Adipose tissue (tissue), 3 donors: ENCODE data around the gene ZNF200. TPM values are rescaled to one million over a fixed set of nuclear protein-coding genes. Genes with fewer than 3 reads are reported as not detected.

ENCODE experiments used
- H3K27ac ChIP-seq: one replicate; pipeline ENCODE4 v1.5.1; 2013; ENCODE audit warnings: low read depth, low read length
- WGBS, 3 donors: extraction: QIAGEN DNeasy Blood & Tissue Kit; methylation state at CpG; one replicate each; pipeline ENCODE4 v1.1.7; 2013; 5-methylcytosine and 5-hydroxymethylcytosine counted together
- polyA plus RNA-seq, 3 donors: library from polyadenylated mRNA; stranded (reverse); fragments of 200-250 nt; gene quantifications; one replicate each; pipeline ENCODE4 v1.2.3, GENCODE V29; 2013
- donor health status: healthy with polysubstance abuse.
- donor health status: Bipolar disorder and iron deficiency.
- donor health status: healthy.

ZNF200 gene
- polyA plus RNA-seq, 3 donors = 1.9 to 4.8 (median 3.2) TPM

DNA sequence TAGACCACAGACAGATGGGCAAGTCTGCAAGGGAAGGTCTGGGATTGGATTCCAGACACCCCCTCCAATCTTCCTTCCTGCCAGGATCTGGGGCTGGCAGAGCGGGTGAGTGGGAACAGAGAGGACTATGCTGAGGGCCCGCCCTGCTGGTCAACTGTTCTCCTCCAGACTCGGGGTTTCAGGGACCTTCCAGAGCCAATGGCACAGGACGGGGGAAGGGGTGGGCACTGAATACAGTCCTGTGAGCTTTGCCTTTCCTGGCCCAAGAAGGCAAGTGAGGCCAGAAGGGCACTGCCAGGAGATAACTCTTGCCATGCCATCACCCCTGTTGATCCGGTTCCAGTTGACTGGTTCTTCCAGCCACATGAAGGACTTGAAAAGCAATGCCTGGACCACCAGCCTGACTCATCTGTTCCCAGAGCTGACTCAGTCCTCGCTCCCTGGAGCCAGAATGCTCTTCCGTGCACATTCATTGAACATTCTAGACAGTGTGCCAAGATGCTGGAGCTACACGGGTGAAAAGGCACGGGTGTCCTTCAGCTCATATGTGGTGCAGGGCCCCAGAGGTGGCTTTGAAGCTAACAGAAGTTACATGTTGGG, 22.0 kb upstream of the ZNF200 start:
- WGBS, 3 donors = 76 to 78% (median 76%) methylated on average over 9 of the region's 9 CpGs
- peak overlapping the region; percentile 20 for H3K27ac ChIP-seq

DNA sequence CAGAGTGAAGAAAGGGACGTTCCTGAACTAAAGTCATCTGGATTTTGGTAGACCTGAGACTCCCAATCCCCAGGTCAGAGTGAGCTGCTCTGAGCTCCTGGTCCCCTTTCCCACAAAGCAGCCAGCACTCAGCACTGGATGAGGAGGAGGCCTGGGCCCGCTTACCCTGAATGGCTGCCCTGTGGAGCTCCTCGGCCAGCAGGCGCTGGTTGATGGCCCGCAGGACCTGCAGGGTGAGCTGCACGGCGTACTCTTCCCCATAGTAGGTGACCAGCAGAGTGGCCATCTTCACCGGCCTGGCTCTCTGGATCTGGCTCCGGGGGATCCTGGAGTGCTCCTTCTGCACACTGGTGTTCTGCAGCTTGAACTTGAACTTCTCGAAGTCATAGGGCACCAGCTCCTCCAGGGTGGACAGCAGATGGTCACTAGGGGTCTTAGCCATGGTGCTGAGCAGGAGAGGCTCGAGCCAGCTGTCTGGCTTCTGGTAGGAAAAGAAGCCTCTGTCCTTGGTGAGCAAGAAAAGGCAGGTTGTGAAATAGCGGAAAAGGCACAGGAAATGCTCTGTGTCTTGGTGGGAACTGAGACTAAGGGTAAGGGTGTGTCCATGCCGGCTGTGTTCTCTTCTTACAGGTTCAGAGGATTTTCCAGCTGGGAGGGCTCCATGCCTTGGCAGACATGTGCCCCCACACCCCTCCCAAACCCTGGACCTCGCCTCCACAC, 21.3 kb upstream of the ZNF200 start, which contains the start of gene MEFV:
Gene MEFV (minus strand): TSS at position 488 of the 720 bp plus-strand sequence. CDS start 46 bp downstream, at position 442.
- WGBS, 3 donors = 75 to 78% (median 78%) methylated on average over 14 of the region's 14 CpGs
- peak within 1 kb of the TSS; percentile 20 for H3K27ac ChIP-seq

DNA sequence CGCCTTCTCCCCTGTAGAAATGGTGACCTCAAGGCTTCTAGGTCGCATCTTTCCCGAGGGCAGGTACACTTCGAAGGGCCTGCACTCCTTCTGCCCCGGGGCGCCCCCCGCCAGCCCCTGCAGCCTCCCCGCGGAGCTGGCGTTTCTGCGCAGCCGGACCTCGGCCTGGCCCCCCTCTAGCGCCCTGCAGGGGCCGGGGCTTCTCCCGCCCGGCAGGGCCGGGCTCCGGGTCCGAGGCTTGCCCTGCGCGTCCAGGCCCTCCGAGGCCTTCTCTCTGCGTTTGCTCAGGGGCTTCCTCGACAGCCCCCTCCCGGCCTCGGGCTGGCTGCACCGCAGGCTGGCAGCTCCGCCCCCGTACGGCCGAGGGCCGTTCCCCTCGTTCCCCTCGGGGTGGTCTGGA, 19.4 kb upstream of the ZNF200 start:
- WGBS, 3 donors = 36 to 51% (median 48%) methylated on average over 34 to 35 of the region's 35 CpGs
- no peak overlapping the region for H3K27ac ChIP-seq

DNA sequence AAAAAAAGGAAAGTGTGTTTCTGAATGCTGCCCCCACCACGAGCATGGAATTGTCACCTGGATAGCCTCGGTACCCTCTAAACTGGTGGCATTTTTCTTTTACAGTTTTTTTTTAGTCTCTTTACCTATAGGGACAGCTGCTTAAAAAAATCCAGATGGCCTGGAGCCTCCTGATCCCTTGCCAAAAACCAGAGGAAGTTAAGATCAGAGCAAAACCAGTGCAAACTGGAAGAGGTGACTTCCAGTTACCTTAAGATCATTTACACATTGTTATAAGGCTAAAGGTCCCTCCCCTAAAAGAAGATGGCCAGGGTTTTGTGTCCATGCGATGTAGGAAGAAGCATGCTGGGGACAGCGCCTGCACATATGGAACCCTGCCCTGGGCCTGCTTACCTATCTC, 18.0 kb upstream of the ZNF200 start:
- no peak overlapping the region for H3K27ac ChIP-seq
- WGBS, 3 donors = 68 to 77% (median 74%) methylated on average over 4 of the region's 4 CpGs

DNA sequence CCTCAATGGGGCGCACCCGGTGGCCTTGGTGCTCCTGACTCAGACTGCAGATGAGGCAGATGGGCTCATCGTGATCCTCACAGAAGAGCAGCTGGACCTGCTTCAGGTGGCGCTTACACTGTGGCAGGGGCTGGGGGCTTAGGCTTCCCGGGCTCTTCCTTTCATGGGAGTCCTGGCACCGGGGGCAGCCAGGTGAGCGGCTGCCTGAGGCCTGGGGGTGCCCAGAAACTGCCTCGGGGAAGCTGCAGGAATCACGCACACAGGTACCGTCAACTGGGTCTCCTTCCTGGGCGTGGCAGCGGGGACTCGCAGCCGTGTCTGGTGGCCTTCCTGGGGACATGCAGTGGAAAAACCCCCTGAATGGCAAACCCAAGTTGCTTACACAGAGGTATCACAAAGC, 14.5 kb upstream of the ZNF200 start:
- 77 to 90% (median 83%) methylated on average over 12 to 14 of the region's 14 CpGs for WGBS, 3 donors
- no peak overlapping the region for H3K27ac ChIP-seq

DNA sequence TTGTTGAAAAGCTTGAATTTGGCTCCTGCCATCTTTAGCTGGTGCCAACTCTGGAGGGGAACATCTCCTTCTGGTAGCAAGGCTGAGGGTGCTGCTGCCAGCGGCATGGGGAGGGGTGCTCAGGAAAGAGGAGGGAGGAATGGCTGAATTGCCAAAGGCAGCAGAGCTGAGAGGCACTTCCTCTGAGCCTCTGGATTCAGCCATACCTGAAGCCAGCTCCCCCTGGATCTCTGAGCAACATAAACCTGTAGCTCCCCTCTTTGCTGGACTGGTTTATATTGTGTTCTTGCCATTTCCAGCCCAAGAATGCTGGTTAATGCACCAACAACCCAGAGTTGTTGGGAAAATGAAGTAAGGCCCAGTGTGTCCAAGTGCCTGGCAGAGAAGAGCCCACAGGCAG, 14.1 kb upstream of the ZNF200 start:
- no peak overlapping the region for H3K27ac ChIP-seq
- 45 to 60% (median 59%) methylated on average over 1 of the region's 1 CpG for WGBS, 3 donors

DNA sequence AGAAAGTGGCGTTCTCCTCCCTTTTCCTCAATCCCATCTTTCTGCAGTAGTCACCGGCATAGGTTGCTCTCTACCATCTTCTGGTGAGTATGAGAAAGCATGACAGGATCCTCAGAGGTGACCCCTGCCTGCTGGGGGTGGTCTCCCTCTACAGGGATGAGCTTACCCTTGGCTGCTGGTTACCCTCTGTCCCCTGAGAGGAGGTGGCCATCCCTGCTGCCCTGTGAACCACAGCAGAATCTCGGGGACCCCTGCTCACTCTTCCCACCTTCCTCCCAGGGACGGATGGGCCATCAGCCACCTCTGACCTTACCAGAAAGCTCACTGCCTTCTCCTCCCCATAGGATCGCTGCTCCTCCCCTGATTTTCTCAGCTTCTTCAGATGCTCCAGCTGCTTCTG, 13.6 kb upstream of the ZNF200 start:
- H3K27ac ChIP-seq = no peak overlapping the region
- 82 to 84% (median 82%) methylated on average over 5 of the region's 5 CpGs for WGBS, 3 donors

DNA sequence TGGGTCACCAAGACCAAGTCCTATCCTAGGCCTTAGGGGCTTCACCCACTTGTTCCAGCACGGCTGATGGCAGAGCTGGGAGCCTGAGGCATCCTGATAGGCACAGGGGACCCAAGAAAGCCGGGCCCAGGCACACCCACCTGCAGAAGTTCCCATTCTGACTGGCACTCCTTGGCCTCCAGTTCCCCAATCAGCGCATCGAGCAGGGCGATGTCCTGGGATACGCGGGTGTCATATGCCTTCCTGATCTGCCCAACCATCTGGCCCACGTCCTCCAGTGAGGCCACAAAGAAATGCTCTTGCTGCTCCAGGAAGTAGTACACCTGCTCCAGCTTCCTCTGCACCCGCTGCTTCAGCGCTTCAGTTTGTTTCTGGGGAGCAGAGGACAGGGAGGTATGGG, 11.9 kb upstream of the ZNF200 start:
- WGBS, 3 donors = 66 to 75% (median 73%) methylated on average over 10 of the region's 10 CpGs
- no peak overlapping the region for H3K27ac ChIP-seq

DNA sequence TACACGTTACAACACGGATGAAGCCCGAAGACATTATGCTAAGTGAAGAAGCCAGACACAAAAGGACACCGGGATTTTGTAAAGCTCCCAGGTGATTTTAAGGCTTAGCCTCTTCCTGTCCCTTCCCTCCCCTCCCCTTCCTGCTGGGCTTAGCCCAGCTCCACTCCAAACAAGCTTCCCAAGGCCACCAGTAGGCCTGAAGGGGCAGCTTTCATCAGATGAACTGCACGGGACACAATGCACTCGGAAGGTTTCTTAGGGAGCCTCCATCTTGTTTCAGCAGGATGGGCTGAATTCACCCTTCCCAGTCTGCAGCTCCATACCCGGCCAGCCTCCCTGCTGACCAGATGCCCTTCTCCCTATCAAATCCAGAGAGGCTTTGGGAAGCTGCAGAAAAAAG, 11.0 kb upstream of the ZNF200 start:
- WGBS, 3 donors = 71 to 85% (median 80%) methylated on average over 7 of the region's 7 CpGs
- no peak overlapping the region for H3K27ac ChIP-seq

DNA sequence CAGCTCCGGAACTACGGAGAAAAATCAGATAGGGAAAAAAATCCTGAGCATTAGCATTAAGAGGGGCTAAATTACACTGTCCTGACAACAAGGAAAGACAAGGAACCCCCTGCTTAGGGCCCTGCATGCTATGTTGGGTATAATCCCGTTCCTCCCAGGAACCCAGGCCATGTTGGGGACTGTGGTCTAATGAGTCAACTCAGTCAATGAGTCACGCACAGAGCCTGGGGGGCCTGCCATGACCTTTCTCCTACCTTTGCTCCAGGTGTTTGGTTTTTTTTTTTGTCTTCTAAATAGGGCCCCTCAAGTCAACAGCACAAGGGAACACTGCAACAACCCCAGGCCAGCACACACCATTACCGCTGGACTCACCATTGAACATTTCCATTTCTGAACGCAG, 8.9 kb upstream of the ZNF200 start:
- 71 to 77% (median 75%) methylated on average over 6 of the region's 6 CpGs for WGBS, 3 donors
- no peak overlapping the region for H3K27ac ChIP-seq

DNA sequence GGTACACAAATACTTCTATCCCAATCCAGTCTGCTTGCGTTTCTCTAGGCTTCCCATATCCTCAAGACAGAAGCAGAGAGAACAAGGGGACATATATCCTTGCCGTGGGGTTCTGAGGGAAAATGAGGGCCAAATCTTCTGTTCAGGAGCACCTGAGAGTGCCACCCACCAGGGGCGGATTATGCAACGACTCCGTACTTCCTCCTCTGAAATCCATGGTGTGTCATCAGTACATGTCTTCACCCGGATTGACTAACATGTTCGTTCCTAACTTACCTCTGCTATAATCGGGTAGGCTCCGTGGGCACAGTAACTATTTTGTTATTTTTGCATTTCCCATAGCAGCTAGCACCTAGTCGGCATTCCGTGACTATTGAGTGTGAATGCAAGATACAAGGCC, 7.8 kb upstream of the ZNF200 start:
- 66 to 78% (median 70%) methylated on average over 11 of the region's 11 CpGs for WGBS, 3 donors
- H3K27ac ChIP-seq = no peak overlapping the region

DNA sequence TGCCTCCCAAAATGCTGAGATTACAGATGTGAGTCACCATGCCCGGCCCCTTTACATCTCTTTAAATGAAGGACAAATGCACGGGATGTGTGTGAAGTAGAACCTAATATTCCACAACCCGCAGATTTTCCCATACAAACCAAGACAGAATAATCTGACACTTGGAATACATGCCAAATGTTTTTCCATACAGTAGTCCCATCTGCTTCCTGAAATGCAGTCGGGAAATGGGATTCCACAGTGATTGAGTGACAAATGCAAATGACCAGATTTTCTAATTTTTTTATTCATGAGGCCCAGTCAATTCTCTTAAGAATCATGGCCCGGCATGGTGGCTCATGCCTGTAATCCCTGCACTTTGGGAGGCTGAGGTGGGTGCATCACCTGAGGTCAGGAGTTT, 6.8 kb upstream of the ZNF200 start:
- H3K27ac ChIP-seq = no peak overlapping the region
- WGBS, 3 donors = 60 to 79% (median 79%) methylated on average over 5 of the region's 5 CpGs

DNA sequence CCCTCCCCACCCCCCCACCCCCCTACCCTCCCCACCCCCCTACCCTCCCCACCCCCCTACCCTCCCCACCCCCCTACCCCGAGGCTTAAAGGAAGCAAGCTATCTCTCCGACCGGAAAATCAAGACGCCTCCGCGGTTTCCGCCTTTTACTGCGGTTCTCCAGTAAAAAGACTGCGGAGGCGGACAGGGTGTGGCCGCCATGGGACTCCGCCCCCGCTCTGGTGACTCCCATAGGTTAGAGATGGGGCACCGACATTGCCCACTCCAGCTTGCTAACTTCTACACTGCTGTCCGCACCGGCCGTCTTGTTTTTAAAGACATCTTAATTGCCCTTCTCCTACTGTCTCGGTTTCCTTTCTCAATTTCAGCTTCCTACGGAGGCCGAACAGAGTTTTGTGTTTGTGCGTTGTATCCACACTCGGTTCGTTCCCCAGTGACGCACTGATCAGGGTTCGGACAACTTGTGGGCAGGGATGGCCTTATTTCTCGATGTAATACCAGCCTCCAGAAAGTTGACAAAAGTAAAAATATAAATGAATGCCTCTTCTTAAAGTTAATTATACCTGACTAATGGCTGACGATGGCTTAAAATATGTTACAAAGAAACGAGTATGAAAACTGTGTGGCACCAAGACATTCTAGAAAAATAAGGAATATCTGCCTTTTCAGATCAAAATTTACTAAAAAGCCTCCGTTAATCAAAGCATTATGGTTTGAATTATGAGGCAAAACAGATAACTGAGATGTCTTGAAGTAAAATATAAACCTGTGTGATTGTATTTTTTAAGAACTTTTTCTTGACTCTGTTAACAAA, 1.1 kb upstream of the ZNF200 start:
- 82 to 87% (median 86%) methylated on average over 27 to 29 of the region's 29 CpGs for WGBS, 3 donors
- H3K27ac ChIP-seq = no peak overlapping the region

DNA sequence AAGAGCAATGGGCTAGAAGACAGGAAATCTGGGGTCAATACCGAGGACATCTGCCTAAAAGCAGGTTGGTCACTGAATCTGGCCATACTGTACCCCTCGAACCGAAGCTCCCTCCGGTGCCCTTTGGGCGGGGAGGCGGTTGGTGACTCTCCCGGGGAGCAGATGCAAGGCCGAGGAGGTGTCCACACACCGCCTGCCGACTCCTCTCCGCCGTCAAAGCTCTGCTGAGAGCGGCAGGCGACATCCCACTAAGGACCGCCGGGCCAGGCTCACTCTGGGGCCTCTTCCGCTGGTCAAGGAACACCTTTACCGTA, 458 bp downstream of the ZNF200 start:
- WGBS, 3 donors = 0 to 2% (median 1%) methylated on average over 18 of the region's 18 CpGs
- no peak overlapping the region for H3K27ac ChIP-seq

DNA sequence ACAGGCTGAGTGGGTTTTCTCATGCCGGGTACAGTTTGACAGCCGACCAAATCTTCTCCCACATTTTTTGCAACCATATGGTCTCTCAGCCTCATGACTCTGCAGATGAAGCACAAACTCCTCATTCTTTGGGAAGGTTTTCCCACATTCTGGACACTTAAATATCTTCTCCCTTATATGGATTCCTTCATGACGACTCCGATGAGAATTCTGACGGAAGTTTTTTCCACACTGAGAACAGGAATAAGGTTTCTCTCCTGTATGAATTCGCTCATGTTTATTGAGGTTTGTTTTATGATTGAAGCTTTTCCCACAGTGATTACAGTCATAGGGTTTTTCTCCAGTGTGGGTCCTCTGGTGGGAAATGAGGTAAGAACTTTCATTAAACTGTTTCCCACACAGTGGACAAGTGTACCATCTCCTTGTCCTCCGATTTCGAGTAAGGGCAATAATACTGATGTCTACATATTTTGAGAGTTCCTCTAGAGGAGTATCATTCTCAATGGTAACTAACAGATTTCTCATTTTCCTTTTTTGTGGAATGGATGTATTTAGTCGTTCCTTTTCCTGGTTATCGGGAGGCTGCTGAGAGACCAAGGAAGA, 10.9 kb downstream of the ZNF200 start:
- WGBS, 3 donors = 98% methylated on average over 10 of the region's 10 CpGs
- no peak overlapping the region for H3K27ac ChIP-seq

DNA sequence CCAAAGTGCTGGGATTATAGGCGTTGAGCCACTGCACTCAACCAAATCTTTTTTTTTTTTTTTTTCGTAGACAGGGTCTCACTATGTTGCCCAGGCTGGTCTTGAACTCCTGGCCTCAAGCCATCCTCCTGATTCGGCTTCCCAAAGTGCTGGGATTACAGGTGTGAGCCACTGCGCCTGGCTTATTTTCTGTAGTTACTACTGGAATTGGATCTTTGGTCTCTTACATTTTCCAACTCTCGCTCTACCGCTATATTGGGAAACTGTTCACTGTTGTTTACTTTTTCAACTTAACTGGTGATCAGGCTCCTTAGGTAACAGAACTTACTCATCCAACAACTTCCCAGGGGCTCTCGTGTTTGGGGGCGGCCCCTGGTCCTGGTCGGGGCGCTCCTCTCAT, 14.1 kb downstream of the ZNF200 start:
- no peak overlapping the region for H3K27ac ChIP-seq
- WGBS, 3 donors = 87 to 92% (median 89%) methylated on average over 10 of the region's 10 CpGs

DNA sequence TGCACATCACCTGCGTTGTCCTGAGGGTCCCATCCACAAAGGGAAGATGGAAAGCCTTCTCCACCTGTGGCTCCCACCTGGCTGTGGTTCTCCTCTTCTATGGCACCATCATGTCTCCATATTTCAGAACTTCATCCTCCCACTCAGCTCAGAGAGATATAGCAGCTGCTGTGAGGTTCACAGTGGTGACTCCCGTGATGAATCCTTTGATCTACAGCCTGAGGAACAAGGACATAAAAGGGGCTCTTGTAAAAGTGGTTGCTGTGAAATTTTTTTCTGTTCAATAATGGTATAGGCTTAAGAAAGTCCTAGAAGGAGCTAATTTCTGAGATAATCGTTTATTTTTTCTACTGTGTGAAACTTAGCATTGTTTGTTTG, 18.7 kb downstream of the ZNF200 start:
- WGBS, 3 donors = 39 to 69% (median 60%) methylated on average over 3 of the region's 3 CpGs
- no peak overlapping the region for H3K27ac ChIP-seq

DNA sequence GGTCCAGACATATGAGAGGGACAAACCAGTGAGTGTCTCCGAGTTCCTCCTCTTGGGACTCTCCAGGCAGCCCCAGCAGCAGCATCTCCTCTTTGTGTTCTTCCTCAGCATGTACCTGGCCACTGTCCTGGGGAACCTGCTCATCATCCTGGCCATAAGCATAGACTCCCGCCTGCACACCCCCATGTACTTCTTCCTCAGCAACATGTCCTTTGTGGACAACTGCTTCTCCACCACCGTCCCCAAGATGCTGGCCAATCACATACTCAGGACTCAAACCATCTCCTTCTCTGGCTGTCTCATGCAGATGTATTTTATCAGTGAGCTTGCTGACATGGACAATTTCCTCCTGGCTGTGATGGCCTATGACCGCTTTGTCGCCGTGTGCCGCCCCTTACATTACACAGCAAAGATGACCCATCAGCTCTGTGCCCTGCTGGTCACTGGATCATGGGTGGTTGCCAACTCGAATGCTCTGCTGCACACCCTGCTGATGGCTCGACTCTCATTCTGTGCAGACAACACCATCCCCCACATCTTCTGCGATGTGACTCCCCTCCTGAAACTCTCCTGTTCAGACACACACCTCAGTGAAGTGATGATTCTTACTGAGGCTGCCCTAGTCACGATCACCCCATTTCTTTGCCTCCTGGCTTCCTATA, 19.2 kb downstream of the ZNF200 start:
- 74 to 82% (median 79%) methylated on average over 11 of the region's 11 CpGs for WGBS, 3 donors
- H3K27ac ChIP-seq = no peak overlapping the region
